A673 (cell line): ENCODE results near the gene RFC2. TPM values are rescaled to one million over a fixed set of nuclear protein-coding genes. Genes with fewer than 3 reads are reported as not detected.
A peak's percentile ranks its signal among the peaks of the same experiment; 100 is the strongest.

Source experiments
- BruUV-seq: library from RNA; stranded (reverse); fragments of 400-500 nt; replicated peaks from 2 replicates; lab custom pipeline; 2021; lab: Mats Ljungman, UMichigan
- CTCF ChIA-PET: fragments of 300-600 bp; sonication (Branson Sonifier 250); formaldehyde crosslinking; loops from one replicate; lab custom pipeline; 2022; ENCODE audit warnings: antibody characterized with exemption; lab: Charles Lee
- POLR2A ChIA-PET: fragments of 300-600 bp; sonication (Branson Sonifier 250); formaldehyde crosslinking; loops from one replicate; lab custom pipeline; 2022; ENCODE audit warnings: antibody characterized with exemption; ENCODE audit not compliant: low non-redundant PET; lab: Charles Lee
- DNase-seq: peaks from one replicate; pipeline ENCODE4 v3.0.0-alpha.2; 2015; ENCODE audit warnings: low spot score
- H3K27ac ChIP-seq: fragments of 200-600 bp; sonication (generic); 2 replicates; pipeline ENCODE4 v1.5.1; 2016; ENCODE audit warnings: mixed run types, low read depth, mild to moderate bottlenecking, mixed read lengths, antibody characterized with exemption, low read length; ENCODE audit not compliant: poor library complexity, severe bottlenecking
- H3K27me3 ChIP-seq: fragments of 200-600 bp; sonication (generic); replicated peaks from 2 replicates; pipeline ENCODE4 v1.6.1; 2017; ENCODE audit warnings: mixed run types, low read depth, mild to moderate bottlenecking, mixed read lengths, antibody characterized with exemption, low read length; ENCODE audit not compliant: insufficient read depth, poor library complexity
- H3K36me3 ChIP-seq: fragments of 200-600 bp; sonication (generic); 2 replicates; pipeline ENCODE4 v1.6.1; 2016; ENCODE audit warnings: mixed run types, mild to moderate bottlenecking, mixed read lengths, antibody characterized with exemption, low read length; ENCODE audit not compliant: insufficient read depth, poor library complexity, severe bottlenecking
- H3K4me1 ChIP-seq: fragments of 200-600 bp; sonication (generic); 2 replicates; pipeline ENCODE4 v1.6.1; 2017; ENCODE audit warnings: mixed run types, mild to moderate bottlenecking, mixed read lengths, antibody characterized with exemption, low read length; ENCODE audit not compliant: insufficient read depth, poor library complexity, severe bottlenecking
- H3K4me3 ChIP-seq: fragments of 200-600 bp; sonication (generic); 2 replicates; pipeline ENCODE4 v1.5.1; 2016; ENCODE audit warnings: low read depth, mixed run types, mild to moderate bottlenecking, mixed read lengths, low read length; ENCODE audit not compliant: poor library complexity, severe bottlenecking
- H3K9me3 ChIP-seq: fragments of 200-600 bp; sonication (generic); 2 replicates; pipeline ENCODE4 v1.6.1; 2016; ENCODE audit warnings: mixed run types, low read depth, mild to moderate bottlenecking, mixed read lengths, antibody characterized with exemption, low read length; ENCODE audit not compliant: poor library complexity, severe bottlenecking
- CTCF ChIP-seq: fragments of 300-800, 200-600 bp; sonication (generic); conservative IDR thresholded peaks from 2 replicates; pipeline ENCODE4 v1.5.1; 2017; ENCODE audit warnings: low read depth, mild to moderate bottlenecking, antibody characterized with exemption, low read length, moderate library complexity, mixed read lengths
- EZH2 ChIP-seq: fragments of 200-600 bp; sonication (generic); IDR thresholded peaks from 2 replicates; pipeline ENCODE4 v1.6.1; 2017; ENCODE audit warnings: borderline replicate concordance, low read depth, mild to moderate bottlenecking, mixed read lengths, antibody characterized with exemption, low read length; ENCODE audit not compliant: poor library complexity, severe bottlenecking
- intact Hi-C: fragments of 100-400 bp; cut with micrococcal nuclease; formaldehyde crosslinking; loops from one replicate; pipeline ENCODE4 v1.10.0; 2022; ENCODE audit not compliant: unreplicated experiment
- total RNA-seq: library from RNA; stranded (reverse); gene quantifications from 2 replicates; pipeline ENCODE4 v1.2.3, GENCODE V29; 2021

Gene RFC2
- total RNA-seq, 1 experiment from 2014 or later: 125 TPM

- Histone ChIP-seq H3K4me1 (peaks cover 28% of the 10 kb centered on the region), H3K36me3 (peaks cover 79% of the 10 kb centered on the region), H3K27ac (no peak overlapping the region), H3K27me3 (no peaks in the 10 kb centered on the region), H3K9me3 (no peaks in the 10 kb centered on the region), H3K4me3 (no peak overlapping the region)
- no TSS peak for BruUV-seq
- CTCF ChIA-PET: no interaction called here
- no peak for DNase-seq
- intact Hi-C loops: no loop called here
- TF ChIP-seq CTCF (no peak), EZH2 (no peak)
- POLR2A ChIA-PET: no interaction called here
Measured at GRCh38 chr7:74190259-74190658, 63.9 kb downstream of the RFC2 start.

GRCh38 chr7:74187915-74188675 is 66.1 kb downstream of the RFC2 start:
- TF ChIP-seq CTCF: no peak
- TF ChIP-seq EZH2: no peak
- H3K4me1 ChIP-seq: peaks cover 43% of the 10 kb centered on the region
- H3K27me3 ChIP-seq: no peaks in the 10 kb centered on the region
- peak overlapping the region; percentile 65 for H3K27ac ChIP-seq
- no TSS peak for BruUV-seq
- no peaks in the 10 kb centered on the region for H3K9me3 ChIP-seq
- peaks cover 64% of the 10 kb centered on the region for H3K36me3 ChIP-seq
- ChIA-PET CTCF (interaction anchor here (0.5 kb wide), 1 partner anchor 37 kb away, joined by 3 read pairs; no protein-coding TSS in a partner anchor), POLR2A (no interaction called here)
- no peak overlapping the region for H3K4me3 ChIP-seq
- intact Hi-C loops: loop anchor here (5.0 kb wide), 1 partner anchor 121 kb away; no protein-coding TSS in a partner anchor
- peak; percentile 66 for DNase-seq

- H3K9me3 ChIP-seq: no peaks in the 10 kb centered on the region
- peaks cover 47% of the 10 kb centered on the region for H3K36me3 ChIP-seq
- H3K4me1 ChIP-seq: peaks cover 43% of the 10 kb centered on the region
- TF ChIP-seq EZH2 (no peak), CTCF (no peak)
- no peak for DNase-seq
- intact Hi-C loops: loop anchor here (5.0 kb wide), 1 partner anchor 118 kb away; no protein-coding TSS in a partner anchor
- H3K27ac ChIP-seq: peak overlapping the region; percentile 22
- POLR2A ChIA-PET: no interaction called here
- H3K27me3 ChIP-seq: no peaks in the 10 kb centered on the region
- no TSS peak for BruUV-seq
- CTCF ChIA-PET: no interaction called here
- no peak overlapping the region for H3K4me3 ChIP-seq
Measured at GRCh38 chr7:74185636-74186035, 68.6 kb downstream of the RFC2 start.
